B cell (primary cell): ENCODE results near the gene BARHL2. TPM values are rescaled to one million over a fixed set of nuclear protein-coding genes. Genes with fewer than 3 reads are reported as not detected.

Experiments
- ATAC-seq: fragments of 200-7000 bp; cut with Tn5 transposase; one replicate; pipeline ENCODE4 v1.10.0; 2021; ENCODE audit warnings: low read depth, mild to moderate bottlenecking, moderate number of reproducible peaks, moderate library complexity
- CTCF ChIA-PET: fragments of 350-600 bp; sonication (Branson Sonifier 250); formaldehyde crosslinking; loops from one replicate; lab custom pipeline; 2021; ENCODE audit warnings: antibody characterized with exemption, inconsistent platforms; lab: Charles Lee
- POLR2A ChIA-PET: fragments of 350-600 bp; sonication (Branson Sonifier 250); formaldehyde crosslinking; loops from one replicate; lab custom pipeline; 2021; ENCODE audit warnings: antibody characterized with exemption; lab: Charles Lee
- DNase-seq: peaks from one replicate; pipeline ENCODE4 v3.0.0; 2013
- H2AFZ ChIP-seq: 2 replicates; pipeline ENCODE4 v1.6.1; 2012; ENCODE audit warnings: mild to moderate bottlenecking, low read depth, low read length; ENCODE audit not compliant: insufficient read depth, poor library complexity, severe bottlenecking
- H3K27ac ChIP-seq, 2 donors: 1 replicate in 1 of 2; 2 replicates in 1 of 2; pipeline ENCODE4 v1.5.1; 2012 to 2013; ENCODE audit warnings: low read length in 2 of 2, mild to moderate bottlenecking in 2 of 2, moderate library complexity in 1 of 2
- H3K27me3 ChIP-seq, 4 experiments: fragments of 200-600 bp in 1 of 4; sonication (generic) in 1 of 4; replicated peaks in 1 of 4; 1 replicate in 2 of 4; 2 replicates in 2 of 4; pipeline versions ENCODE4 v1.6.1 to v1.7.0; 2013 to 2016; ENCODE audit warnings: low read length in 3 of 4, mild to moderate bottlenecking in 2 of 4, mixed read lengths in 1 of 4, moderate library complexity in 1 of 4; ENCODE audit not compliant: insufficient read depth in 4 of 4, control insufficient read depth in 3 of 4; ENCODE audit errors: control extremely low read depth in 1 of 4
- H3K36me3 ChIP-seq, 2 experiments: replicated peaks in 1 of 2; 1 replicate in 1 of 2; 2 replicates in 1 of 2; pipeline versions ENCODE4 v1.6.1 to v1.7.1; 2013; ENCODE audit warnings: low read length in 1 of 2; ENCODE audit not compliant: insufficient read depth in 2 of 2, control insufficient read depth in 1 of 2; ENCODE audit errors: control extremely low read depth in 1 of 2, extremely low read depth in 1 of 2
- H3K4me1 ChIP-seq, 2 donors: fragments of 200-600 bp in 1 of 2; sonication (generic) in 1 of 2; 1 replicate in 1 of 2; 2 replicates in 1 of 2; pipeline versions ENCODE4 v1.5.1 to v1.6.1; 2013 to 2017; ENCODE audit warnings: low read length in 2 of 2; ENCODE audit not compliant: control insufficient read depth in 2 of 2, insufficient read depth in 2 of 2
- H3K4me2 ChIP-seq: replicated peaks from 2 replicates; pipeline ENCODE3; 2012; ENCODE audit warnings: mild to moderate bottlenecking, low read depth, low read length; ENCODE audit not compliant: poor library complexity, severe bottlenecking
- H3K4me3 ChIP-seq, 5 experiments: fragments of 200-600 bp in 1 of 5; sonication (generic) in 1 of 5; 1 replicate in 3 of 5; 2 replicates in 2 of 5; pipeline versions ENCODE4 v1.5.1 to v1.7.0; 2011 to 2016; ENCODE audit warnings: low read length in 4 of 5, mild to moderate bottlenecking in 4 of 5, low read depth in 2 of 5, control low read depth in 1 of 5, moderate library complexity in 1 of 5; ENCODE audit not compliant: insufficient read depth in 1 of 5; ENCODE audit errors: control extremely low read depth in 1 of 5, extremely low read depth in 1 of 5
- H3K79me2 ChIP-seq: fragments of 200-600 bp; sonication (generic); one replicate; pipeline ENCODE4 v1.6.0; 2016; ENCODE audit warnings: low read length; ENCODE audit not compliant: control insufficient read depth, insufficient read depth
- H3K9ac ChIP-seq: fragments of 200-600 bp; sonication (generic); 2 replicates; pipeline ENCODE4 v1.6.1; 2017; ENCODE audit warnings: mild to moderate bottlenecking, low read length, moderate library complexity
- H3K9me3 ChIP-seq, 3 donors: one replicate each; pipeline versions ENCODE4 v1.6.1 to v1.7.1; 2013; ENCODE audit warnings: low read length in 2 of 3; ENCODE audit not compliant: control insufficient read depth in 2 of 3, insufficient read depth in 1 of 3; ENCODE audit errors: control extremely low read depth in 1 of 3
- H4K20me1 ChIP-seq: 2 replicates; pipeline ENCODE4 v1.6.0; 2012; ENCODE audit warnings: mild to moderate bottlenecking, low read length; ENCODE audit not compliant: insufficient read depth, control insufficient read depth, poor library complexity, severe bottlenecking
- H3K27ac Mint-ChIP-seq: one replicate; pipeline ENCODE4 v1.8.0; 2021; ENCODE audit warnings: mixed read lengths
- H3K27me3 Mint-ChIP-seq: one replicate; pipeline ENCODE4 v1.8.0; 2021; ENCODE audit warnings: mixed read lengths
- H3K4me1 Mint-ChIP-seq: one replicate; pipeline ENCODE4 v1.8.0; 2021; ENCODE audit warnings: mixed read lengths
- H3K4me3 Mint-ChIP-seq: one replicate; pipeline ENCODE4 v1.8.0; 2021; ENCODE audit warnings: mixed read lengths
- H3K9me3 Mint-ChIP-seq: one replicate; pipeline ENCODE4 v1.8.0; 2022; ENCODE audit warnings: mixed read lengths; ENCODE audit not compliant: insufficient read depth
- EZH2 ChIP-seq: IDR thresholded peaks from 2 replicates; pipeline ENCODE4 v1.6.1; 2012; ENCODE audit warnings: borderline replicate concordance, low read depth, mild to moderate bottlenecking, moderate library complexity, low read length; ENCODE audit not compliant: insufficient read depth, poor library complexity, severe bottlenecking
- WGBS: methylation state at CpG from one replicate; pipeline ENCODE4 v1.1.5; 2013; ENCODE audit warnings: missing lambda C conversion rate; ENCODE audit not compliant: insufficient coverage; 5-methylcytosine and 5-hydroxymethylcytosine counted together
- intact Hi-C: fragments of 100-400 bp; cut with micrococcal nuclease; formaldehyde crosslinking; loops from one replicate; pipeline ENCODE4 v1.10.0; 2022
- polyA plus RNA-seq: library from polyadenylated mRNA; depleted of rRNA; stranded (reverse); fragments of >200 nt; gene quantifications from 2 replicates; pipeline ENCODE4 v1.2.3, GENCODE V29; 2012
- total RNA-seq, 2 donors: library from RNA; stranded (reverse); fragments of 120-200 nt in 1 of 2; gene quantifications; 1 replicate in 1 of 2; 2 replicates in 1 of 2; pipeline versions ENCODE4 v1.2.3 to v1.2.4, GENCODE V29; 2013 to 2022
- TF ChIP-seq, protein P1 (sequence below): fragments of 200-600 bp; IDR thresholded peaks from one replicate; pipeline ENCODE4 v1.8.0; 2022; ENCODE audit warnings: antibody characterized with exemption, mild to moderate bottlenecking

The BARHL2 gene
- total and polyA plus RNA-seq, 2 donors (not counting 1 experiment from before 2014, with no cell fraction given) = not detected

GRCh38 chr1:90763506-90763905 is 46.4 kb upstream of the BARHL2 start:
- intact Hi-C loops = no loop called here
- no peak for DNase-seq
- Mint-ChIP-seq H3K4me3 (no peak overlapping the region), H3K9me3 (peaks cover 2% of the 10 kb centered on the region), H3K27ac (no peak overlapping the region), H3K4me1 (no peaks in the 10 kb centered on the region), H3K27me3 (peaks cover 34% of the 10 kb centered on the region)
- H3K4me3 ChIP-seq = no peak overlapping the region
- H3K9ac ChIP-seq = no peak overlapping the region
- H3K79me2 ChIP-seq = no peaks in the 10 kb centered on the region
- no peaks in the 10 kb centered on the region for H3K36me3 ChIP-seq
- no CpG with 5 or more reads among the region's 3 CpGs for WGBS
- TF ChIP-seq EZH2 = no peak
- no peak for ATAC-seq
- no peaks in the 10 kb centered on the region for H4K20me1 ChIP-seq
- H3K27me3 ChIP-seq = peaks cover 0 to 4% (median 0%) of the 10 kb centered on the region in 4 experiments
- H3K4me2 ChIP-seq = no peak overlapping the region
- H3K4me1 ChIP-seq = no peaks in the 10 kb centered on the region
- ChIA-PET CTCF (no interaction called here), POLR2A (no interaction called here)
- peaks cover 0 to 2% (median 0%) of the 10 kb centered on the region in 3 donors for H3K9me3 ChIP-seq
- no peak overlapping the region for H3K27ac ChIP-seq
- H2AFZ ChIP-seq = no peak overlapping the region

GRCh38 chr1:90761781-90762589 is 44.9 kb upstream of the BARHL2 start:
- Histone ChIP-seq H3K4me2 (no peak overlapping the region), H3K27me3 (peaks cover 0 to 4% (median 0%) of the 10 kb centered on the region in 4 experiments), H3K79me2 (no peaks in the 10 kb centered on the region), H3K4me3 (no peak overlapping the region), H3K9ac (no peak overlapping the region), H3K27ac (no peak overlapping the region), H3K9me3 (peaks cover 0 to 2% (median 0%) of the 10 kb centered on the region in 3 donors), H4K20me1 (no peaks in the 10 kb centered on the region), H3K36me3 (no peaks in the 10 kb centered on the region), H3K4me1 (no peaks in the 10 kb centered on the region), H2AFZ (no peak overlapping the region)
- DNase-seq = no peak
- 66% methylated on average over 11 of the region's 12 CpGs for WGBS
- CTCF ChIA-PET = interaction anchor here (0.9 kb wide), 1 partner anchor 403 kb away, joined by 3 read pairs; no protein-coding TSS in a partner anchor
- Mint-ChIP-seq H3K9me3 (peaks cover 2% of the 10 kb centered on the region), H3K4me3 (no peak overlapping the region), H3K27ac (no peak overlapping the region), H3K27me3 (peaks cover 30% of the 10 kb centered on the region), H3K4me1 (no peaks in the 10 kb centered on the region)
- intact Hi-C loops = no loop called here
- POLR2A ChIA-PET = no interaction called here
- TF ChIP-seq EZH2 = no peak
- TF ChIP-seq, protein P1, sequence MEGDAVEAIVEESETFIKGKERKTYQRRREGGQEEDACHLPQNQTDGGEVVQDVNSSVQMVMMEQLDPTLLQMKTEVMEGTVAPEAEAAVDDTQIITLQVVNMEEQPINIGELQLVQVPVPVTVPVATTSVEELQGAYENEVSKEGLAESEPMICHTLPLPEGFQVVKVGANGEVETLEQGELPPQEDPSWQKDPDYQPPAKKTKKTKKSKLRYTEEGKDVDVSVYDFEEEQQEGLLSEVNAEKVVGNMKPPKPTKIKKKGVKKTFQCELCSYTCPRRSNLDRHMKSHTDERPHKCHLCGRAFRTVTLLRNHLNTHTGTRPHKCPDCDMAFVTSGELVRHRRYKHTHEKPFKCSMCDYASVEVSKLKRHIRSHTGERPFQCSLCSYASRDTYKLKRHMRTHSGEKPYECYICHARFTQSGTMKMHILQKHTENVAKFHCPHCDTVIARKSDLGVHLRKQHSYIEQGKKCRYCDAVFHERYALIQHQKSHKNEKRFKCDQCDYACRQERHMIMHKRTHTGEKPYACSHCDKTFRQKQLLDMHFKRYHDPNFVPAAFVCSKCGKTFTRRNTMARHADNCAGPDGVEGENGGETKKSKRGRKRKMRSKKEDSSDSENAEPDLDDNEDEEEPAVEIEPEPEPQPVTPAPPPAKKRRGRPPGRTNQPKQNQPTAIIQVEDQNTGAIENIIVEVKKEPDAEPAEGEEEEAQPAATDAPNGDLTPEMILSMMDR = no peak
- ATAC-seq = no peak
